Measurements from ENCODE around the gene SARM1. TPM values are rescaled to one million over a fixed set of nuclear protein-coding genes. Genes with fewer than 3 reads are reported as not detected.

SARM1 gene
- total and polyA plus RNA-seq, 9 of the 15 experiments (the other 6 are each of a cell fraction or from before 2014, with no cell fraction given), result 0.04 to 0.55 (median 0.11) TPM; not detected in 2

DNA sequence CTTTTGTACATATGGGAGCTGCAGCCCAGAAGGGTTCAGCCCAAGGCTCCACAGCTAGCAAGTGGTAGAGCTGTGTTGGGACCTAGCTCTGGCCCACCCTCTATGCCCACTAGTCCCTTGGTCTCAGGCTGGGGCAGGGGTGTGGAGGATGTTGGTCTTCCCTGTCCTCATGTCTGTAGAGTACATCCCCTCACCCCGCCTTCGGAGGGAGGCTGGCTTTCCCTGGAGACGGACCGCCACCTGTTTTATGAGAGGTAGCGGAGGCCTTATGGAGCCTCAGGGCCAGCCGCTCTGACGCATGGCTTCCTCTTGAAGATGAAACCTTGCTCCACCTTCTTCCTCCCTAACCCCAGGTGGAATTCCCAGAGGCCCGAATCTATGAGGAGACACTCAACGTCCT, 27.5 kb upstream of the SARM1 start:
- no peak overlapping the region for H3K4me3 ChIP-seq

DNA sequence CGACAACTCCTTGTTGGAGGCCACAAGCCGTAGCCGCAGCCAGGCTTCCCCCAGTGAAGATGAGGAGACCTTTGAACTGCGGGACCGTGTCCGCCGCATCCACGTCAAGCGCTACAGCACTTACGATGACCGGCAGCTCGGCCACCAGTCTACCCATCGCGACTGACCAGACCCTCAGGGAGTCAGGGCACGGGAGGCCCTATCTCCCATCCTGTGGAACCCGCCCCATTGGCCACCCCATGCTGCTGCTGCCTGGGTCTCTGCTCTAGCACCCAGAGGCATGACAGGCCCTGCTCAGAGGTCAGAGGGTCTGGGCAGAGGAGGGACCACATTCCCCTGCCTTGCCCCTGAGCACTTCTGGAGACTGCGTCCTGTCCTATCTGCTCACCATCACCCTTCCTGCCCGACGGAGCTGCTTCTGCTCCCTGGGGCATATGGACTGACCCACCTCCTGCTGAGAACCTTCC, 27.0 kb upstream of the SARM1 start:
- 86% methylated on average over 15 of the region's 19 CpGs for WGBS (ENCODE audit: insufficient coverage, low coverage, missing lambda C conversion rate)
- POLR2A ChIA-PET, result interaction anchor here (0.6 to 4.2 kb wide), 6 partner anchors 9 to 177 kb away, joined by 3 to 44 read pairs (median 4); partner anchors contain the start of genes IFT20 and TNFAIP1
- H3K27me3 ChIP-seq (ENCODE audit: control insufficient read depth in 2 of 2, insufficient read depth in 2 of 2, low read length in 2 of 2), result no peaks in the 10 kb centered on the region
- no peak overlapping the region for H2AFZ ChIP-seq (ENCODE audit: low read depth, low read length)
- TF ChIP-seq DIDO1 (tag; IDR thresholded peaks at IDR 0.05; ENCODE audit: low read depth), result no peak
- TF ChIP-seq SMAD2 (IDR thresholded peaks at IDR 0.05; ENCODE audit: low read depth, low read length), result no peak
- peak; percentile 55 for TF ChIP-seq RBFOX2 (IDR thresholded peaks at IDR 0.05; ENCODE audit: low read depth, low read length)
- peak; percentile 72; the same call in 1 of the 2 replicates for TF ChIP-seq POLR2G (IDR thresholded peaks at IDR 0.05; ENCODE audit: low read depth, low read length)
- no peak overlapping the region for H3K4me3 ChIP-seq
- H3K9me1 ChIP-seq (ENCODE audit: control insufficient read depth, insufficient read depth, low read length), result peaks cover 2% of the 10 kb centered on the region
- ATAC-seq (no peak), FAIRE-seq (no peak), DNase-seq (ENCODE audit: extremely low read depth in 1 of 4, low spot score in 3 of 4) (peak in 1 of 4 experiments; percentile 23)
- H3K9ac ChIP-seq (ENCODE audit: insufficient read depth in 1 of 2, low read depth in 2 of 2, low read length in 2 of 2), result no peak overlapping the region
- intact Hi-C loops (cut with micrococcal nuclease), result no loop called here
- no peaks in the 10 kb centered on the region for H3K9me3 ChIP-seq (replicated peaks; ENCODE audit: control insufficient read depth, insufficient read depth, low read depth, low read length)
- H3K79me2 ChIP-seq (ENCODE audit: control insufficient read depth, insufficient read depth, low read length), result no peaks in the 10 kb centered on the region
- no TSS peak for BruUV-seq (replicated peaks)
- CTCF ChIA-PET (ENCODE audit: low intra/inter-chr PET ratio), result no interaction called here
- no peak overlapping the region for H3K4me2 ChIP-seq (ENCODE audit: insufficient read depth, low read length)
- H3K4me1 ChIP-seq (replicated peaks in 1 of 2; ENCODE audit: control insufficient read depth in 2 of 2, insufficient read depth in 2 of 2, low read length in 2 of 2), result peaks cover 0 to 4% of the 10 kb centered on the region in 2 experiments; a peak in 2 of 5 replicates
- in situ Hi-C loops (cut with MboI), result no loop called here
- no peaks in the 10 kb centered on the region; the same call in none of the 2 replicates for H4K20me1 ChIP-seq (replicated peaks; ENCODE audit: control insufficient read depth, insufficient read depth, low read length)
- H3K36me3 ChIP-seq (ENCODE audit: control insufficient read depth, insufficient read depth, low read length), result peaks cover 86% of the 10 kb centered on the region
- no peak overlapping the region for H3K27ac ChIP-seq (ENCODE audit: extremely low read depth, low read depth, low read length)

More for the DNA sequence above, 27.5 kb upstream of the SARM1 start:
- no peak; the same call in 2 of the 3 replicates for ATAC-seq
- Histone ChIP-seq H4K20me1 (replicated peaks; ENCODE audit: control insufficient read depth, insufficient read depth, low read length) (no peaks in the 10 kb centered on the region; the same call in none of the 2 replicates), H3K9ac (ENCODE audit: insufficient read depth in 1 of 2, low read depth in 2 of 2, low read length in 2 of 2) (peak overlapping the region in 1 of 2 experiments; percentile 20; a peak in 1 of 4 replicates), H3K27ac (ENCODE audit: extremely low read depth, low read depth, low read length) (no peak overlapping the region), H3K4me1 (replicated peaks in 1 of 2; ENCODE audit: control insufficient read depth in 2 of 2, insufficient read depth in 2 of 2, low read length in 2 of 2) (peaks cover 0 to 6% of the 10 kb centered on the region in 2 experiments; a peak in 2 of 5 replicates), H3K9me1 (ENCODE audit: control insufficient read depth, insufficient read depth, low read length) (peaks cover 2% of the 10 kb centered on the region), H3K36me3 (ENCODE audit: control insufficient read depth, insufficient read depth, low read length) (peaks cover 85% of the 10 kb centered on the region), H3K79me2 (ENCODE audit: control insufficient read depth, insufficient read depth, low read length) (no peaks in the 10 kb centered on the region), H3K4me2 (ENCODE audit: insufficient read depth, low read length) (no peak overlapping the region), H3K9me3 (replicated peaks; ENCODE audit: control insufficient read depth, insufficient read depth, low read depth, low read length) (no peaks in the 10 kb centered on the region), H2AFZ (ENCODE audit: low read depth, low read length) (no peak overlapping the region), H3K27me3 (ENCODE audit: control insufficient read depth in 2 of 2, insufficient read depth in 2 of 2, low read length in 2 of 2) (no peaks in the 10 kb centered on the region)
- BruUV-seq (replicated peaks), result no TSS peak
- CTCF ChIA-PET (ENCODE audit: low intra/inter-chr PET ratio), result no interaction called here
- whole genome bisulfite sequencing (ENCODE audit: insufficient coverage, low coverage, missing lambda C conversion rate), result 90% methylated on average over 8 of the region's 9 CpGs
- intact Hi-C loops (cut with micrococcal nuclease) (no loop called here), in situ Hi-C loops (cut with MboI) (no loop called here)
- TF ChIP-seq POLR2A (conservative IDR thresholded peaks at IDR 0.05), result 0 out of 2 replicates have a peak, but pooled peaks have one; percentile 24
- TF ChIP-seq KHSRP (IDR thresholded peaks at IDR 0.05), result no peak
- no peak for TF ChIP-seq NFATC3 (IDR thresholded peaks at IDR 0.05)
- POLR2A ChIA-PET, result interaction anchor here (0.9 to 2.8 kb wide), 4 partner anchors 9 to 14 kb away, joined by 4 to 14 read pairs (median 7); partner anchors contain the start of genes IFT20, POLDIP2 and TNFAIP1
- no peak for FAIRE-seq
- DNase-seq (ENCODE audit: extremely low read depth in 1 of 4, low spot score in 3 of 4), result no peak

Data from K562 (cell line).